ENCODE data around the gene GSE1.

GSE1 gene

GRCh38 chr16:85719605-85720301 is 106.6 kb downstream of the GSE1 start:
- DNase-seq (ENCODE audit: low read depth in 2 of 2), result no peak

GRCh38 chr16:85720302-85720637 is 107.1 kb downstream of the GSE1 start:
- no peak for DNase-seq (ENCODE audit: low read depth in 2 of 2)

- no peak for DNase-seq (ENCODE audit: low read depth in 2 of 2)
These were observed 109.2 kb downstream of the GSE1 start for GRCh38 chr16:85722128-85722893.

- no peak for DNase-seq (ENCODE audit: low read depth in 2 of 2)
These were observed 111.2 kb downstream of the GSE1 start for GRCh38 chr16:85724126-85724879.

- no peak for DNase-seq (ENCODE audit: low read depth in 2 of 2)
These were observed 111.8 kb downstream of the GSE1 start for GRCh38 chr16:85724936-85725335.

All from stimulated activated CD4-positive, alpha-beta T cell treated with anti-CD3 and anti-CD28 coated beads, Interleukin-15, amount 100 ng/mL, for 48 hours (primary cell).